ENCODE data around the gene PPM1D.
"Not testable (repeated sequence)": the region's sequence is repeated elsewhere in the genome, so short reads cannot be mapped to it uniquely, and the experiment has no call there.

PPM1D gene

DNA sequence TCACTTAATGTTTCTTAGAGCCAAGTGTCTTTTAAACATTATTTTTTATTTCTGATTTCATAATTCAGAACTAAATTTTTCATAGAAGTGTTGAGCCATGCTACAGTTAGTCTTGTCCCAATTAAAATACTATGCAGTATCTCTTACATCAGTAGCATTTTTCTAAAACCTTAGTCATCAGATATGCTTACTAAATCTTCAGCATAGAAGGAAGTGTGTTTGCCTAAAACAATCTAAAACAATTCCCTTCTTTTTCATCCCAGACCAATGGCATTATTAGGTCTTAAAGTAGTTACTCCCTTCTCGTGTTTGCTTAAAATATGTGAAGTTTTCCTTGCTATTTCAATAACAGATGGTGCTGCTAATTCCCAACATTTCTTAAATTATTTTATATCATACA is 64.0 kb downstream of the PPM1D start:
- no peaks in the 10 kb centered on the region for H3K4me1 ChIP-seq (ENCODE audit: insufficient read depth, low read length, poor library complexity, severe bottlenecking)
- no peaks in the 10 kb centered on the region for H3F3A ChIP-seq (ENCODE audit: low read depth)
- H3K4me2 ChIP-seq (ENCODE audit: low read depth, low read length, poor library complexity, severe bottlenecking), result no peak overlapping the region
- no peaks in the 10 kb centered on the region for H3K79me2 ChIP-seq (ENCODE audit: insufficient read depth, low read length)
- no peaks in the 10 kb centered on the region for H4K20me1 ChIP-seq (ENCODE audit: insufficient read depth, low read length, poor library complexity, severe bottlenecking)
- no peak overlapping the region for H2AFZ ChIP-seq (ENCODE audit: low read length)
- no peaks in the 10 kb centered on the region for H3K9me3 ChIP-seq (ENCODE audit: insufficient read depth, low read depth, low read length)
- H3K9ac ChIP-seq (ENCODE audit: low read depth, low read length, poor library complexity, severe bottlenecking), result no peak overlapping the region
- no peaks in the 10 kb centered on the region for H3K27me3 ChIP-seq (ENCODE audit: insufficient read depth, low read length, poor library complexity, severe bottlenecking)
- H3K4me3 ChIP-seq (ENCODE audit: low read length, poor library complexity, severe bottlenecking), result no peak overlapping the region
- peaks cover 57% of the 10 kb centered on the region for H3K36me3 ChIP-seq (ENCODE audit: insufficient read depth, low read length)
- no peaks in the 10 kb centered on the region for H3K9me2 ChIP-seq (replicated peaks; ENCODE audit: low read depth, low read length)
- TF ChIP-seq, protein P1, sequence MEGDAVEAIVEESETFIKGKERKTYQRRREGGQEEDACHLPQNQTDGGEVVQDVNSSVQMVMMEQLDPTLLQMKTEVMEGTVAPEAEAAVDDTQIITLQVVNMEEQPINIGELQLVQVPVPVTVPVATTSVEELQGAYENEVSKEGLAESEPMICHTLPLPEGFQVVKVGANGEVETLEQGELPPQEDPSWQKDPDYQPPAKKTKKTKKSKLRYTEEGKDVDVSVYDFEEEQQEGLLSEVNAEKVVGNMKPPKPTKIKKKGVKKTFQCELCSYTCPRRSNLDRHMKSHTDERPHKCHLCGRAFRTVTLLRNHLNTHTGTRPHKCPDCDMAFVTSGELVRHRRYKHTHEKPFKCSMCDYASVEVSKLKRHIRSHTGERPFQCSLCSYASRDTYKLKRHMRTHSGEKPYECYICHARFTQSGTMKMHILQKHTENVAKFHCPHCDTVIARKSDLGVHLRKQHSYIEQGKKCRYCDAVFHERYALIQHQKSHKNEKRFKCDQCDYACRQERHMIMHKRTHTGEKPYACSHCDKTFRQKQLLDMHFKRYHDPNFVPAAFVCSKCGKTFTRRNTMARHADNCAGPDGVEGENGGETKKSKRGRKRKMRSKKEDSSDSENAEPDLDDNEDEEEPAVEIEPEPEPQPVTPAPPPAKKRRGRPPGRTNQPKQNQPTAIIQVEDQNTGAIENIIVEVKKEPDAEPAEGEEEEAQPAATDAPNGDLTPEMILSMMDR (conservative IDR thresholded peaks at IDR 0.05; ENCODE audit: low read length), result no peak
- no peak for TF ChIP-seq EZH2phosphoT487 (IDR thresholded peaks at IDR 0.05; ENCODE audit: borderline replicate concordance)

DNA sequence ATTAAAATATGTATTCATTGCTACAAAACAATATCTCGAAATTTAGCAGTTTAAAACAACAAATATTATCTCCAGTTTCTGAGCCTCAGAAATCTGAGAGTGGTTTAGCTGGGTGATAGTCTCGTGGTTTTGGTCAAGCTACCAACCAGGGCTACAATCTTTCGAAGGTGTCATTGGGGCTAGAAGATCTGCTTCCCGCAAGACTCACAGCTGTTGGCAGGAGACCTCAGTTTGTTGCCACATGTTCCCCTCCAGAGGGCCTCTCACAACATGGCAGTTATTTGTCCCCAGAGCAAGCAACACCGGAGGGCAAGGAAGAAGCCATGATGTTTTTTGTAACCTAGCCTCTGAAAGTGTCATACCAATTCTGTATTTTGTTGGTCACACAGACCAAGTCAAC is 65.6 kb downstream of the PPM1D start:
- no peak for TF ChIP-seq EZH2phosphoT487 (IDR thresholded peaks at IDR 0.05; ENCODE audit: borderline replicate concordance)
- TF ChIP-seq, protein P1 (conservative IDR thresholded peaks at IDR 0.05; ENCODE audit: low read length), result no peak
- H3K9me3 ChIP-seq (ENCODE audit: insufficient read depth, low read depth, low read length), result no peaks in the 10 kb centered on the region
- H3K36me3 ChIP-seq (ENCODE audit: insufficient read depth, low read length), result peaks cover 44% of the 10 kb centered on the region
- no peak overlapping the region for H3K9ac ChIP-seq (ENCODE audit: low read depth, low read length, poor library complexity, severe bottlenecking)
- no peaks in the 10 kb centered on the region for H4K20me1 ChIP-seq (ENCODE audit: insufficient read depth, low read length, poor library complexity, severe bottlenecking)
- no peaks in the 10 kb centered on the region for H3K79me2 ChIP-seq (ENCODE audit: insufficient read depth, low read length)
- no peaks in the 10 kb centered on the region for H3F3A ChIP-seq (ENCODE audit: low read depth)
- no peaks in the 10 kb centered on the region for H3K9me2 ChIP-seq (replicated peaks; ENCODE audit: low read depth, low read length)
- no peak overlapping the region for H3K4me2 ChIP-seq (ENCODE audit: low read depth, low read length, poor library complexity, severe bottlenecking)
- H3K27me3 ChIP-seq (ENCODE audit: insufficient read depth, low read length, poor library complexity, severe bottlenecking), result no peaks in the 10 kb centered on the region
- no peak overlapping the region for H3K4me3 ChIP-seq (ENCODE audit: low read length, poor library complexity, severe bottlenecking)
- no peaks in the 10 kb centered on the region for H3K4me1 ChIP-seq (ENCODE audit: insufficient read depth, low read length, poor library complexity, severe bottlenecking)
- no peak overlapping the region for H2AFZ ChIP-seq (ENCODE audit: low read length)

DNA sequence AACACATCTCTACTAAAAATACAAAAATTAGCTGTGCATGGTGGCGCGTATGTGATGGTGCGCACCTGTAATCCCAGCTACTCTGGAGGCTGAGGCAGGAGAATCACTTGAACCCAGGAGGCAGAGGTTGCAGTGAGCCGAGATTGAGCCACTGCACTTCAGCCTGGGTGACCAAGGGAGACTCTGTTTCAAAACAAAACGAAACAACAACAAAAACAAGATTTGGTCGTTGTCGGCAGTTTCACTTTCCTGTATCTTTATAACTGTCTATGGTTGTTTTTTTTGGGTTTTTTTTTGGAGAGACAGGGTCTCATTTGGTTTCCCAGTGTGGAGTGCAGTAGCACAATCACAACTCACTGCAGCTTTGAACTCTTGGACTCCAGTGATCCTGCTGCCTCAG is 68.7 kb downstream of the PPM1D start:
- not testable (repeated sequence) for H3K4me2 ChIP-seq (ENCODE audit: low read depth, low read length, poor library complexity, severe bottlenecking); H3F3A ChIP-seq (ENCODE audit: low read depth); H3K27me3 ChIP-seq (ENCODE audit: insufficient read depth, low read length, poor library complexity, severe bottlenecking); H3K9me3 ChIP-seq (ENCODE audit: insufficient read depth, low read depth, low read length); H3K79me2 ChIP-seq (ENCODE audit: insufficient read depth, low read length); H4K20me1 ChIP-seq (ENCODE audit: insufficient read depth, low read length, poor library complexity, severe bottlenecking); H3K4me1 ChIP-seq (ENCODE audit: insufficient read depth, low read length, poor library complexity, severe bottlenecking); H3K4me3 ChIP-seq (ENCODE audit: low read length, poor library complexity, severe bottlenecking); H2AFZ ChIP-seq (ENCODE audit: low read length); H3K9ac ChIP-seq (ENCODE audit: low read depth, low read length, poor library complexity, severe bottlenecking); H3K9me2 ChIP-seq (replicated peaks; ENCODE audit: low read depth, low read length)
- peaks cover 26% of the 10 kb centered on the region; the same call in 1 of the 2 replicates for H3K36me3 ChIP-seq (ENCODE audit: insufficient read depth, low read length)

DNA sequence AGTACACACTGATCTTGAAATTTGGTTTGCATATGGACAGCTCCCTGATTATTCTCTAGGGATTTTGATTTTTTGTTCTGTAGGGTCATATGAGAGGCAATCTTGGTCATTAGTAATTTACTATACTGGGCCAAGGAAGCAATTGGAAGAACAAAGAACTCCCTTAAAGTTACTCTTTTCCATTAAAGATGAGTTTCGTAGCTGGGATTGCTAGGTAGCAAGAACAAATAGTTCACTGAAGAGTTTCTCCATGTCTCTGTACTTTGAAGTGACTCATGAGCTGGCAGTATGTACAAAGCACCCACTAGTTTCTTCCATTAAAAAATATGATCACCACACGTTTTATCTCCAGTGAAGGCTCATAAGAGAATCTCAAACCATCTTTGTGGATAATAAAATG is 71.5 kb downstream of the PPM1D start:
- Histone ChIP-seq H3K4me3 (ENCODE audit: low read length, poor library complexity, severe bottlenecking) (no peak overlapping the region), H2AFZ (ENCODE audit: low read length) (no peak overlapping the region), H3K9me3 (ENCODE audit: insufficient read depth, low read depth, low read length) (no peaks in the 10 kb centered on the region), H3K36me3 (ENCODE audit: insufficient read depth, low read length) (peaks cover 1% of the 10 kb centered on the region; the same call in 1 of the 2 replicates), H3K79me2 (ENCODE audit: insufficient read depth, low read length) (no peaks in the 10 kb centered on the region), H3K27me3 (ENCODE audit: insufficient read depth, low read length, poor library complexity, severe bottlenecking) (no peaks in the 10 kb centered on the region), H4K20me1 (ENCODE audit: insufficient read depth, low read length, poor library complexity, severe bottlenecking) (no peaks in the 10 kb centered on the region), H3F3A (ENCODE audit: low read depth) (no peaks in the 10 kb centered on the region), H3K9me2 (replicated peaks; ENCODE audit: low read depth, low read length) (no peaks in the 10 kb centered on the region), H3K4me2 (ENCODE audit: low read depth, low read length, poor library complexity, severe bottlenecking) (no peak overlapping the region), H3K4me1 (ENCODE audit: insufficient read depth, low read length, poor library complexity, severe bottlenecking) (no peaks in the 10 kb centered on the region), H3K9ac (ENCODE audit: low read depth, low read length, poor library complexity, severe bottlenecking) (no peak overlapping the region)
- TF ChIP-seq, protein P1 (conservative IDR thresholded peaks at IDR 0.05; ENCODE audit: low read length), result no peak
- TF ChIP-seq EZH2phosphoT487 (IDR thresholded peaks at IDR 0.05; ENCODE audit: borderline replicate concordance), result no peak

DNA sequence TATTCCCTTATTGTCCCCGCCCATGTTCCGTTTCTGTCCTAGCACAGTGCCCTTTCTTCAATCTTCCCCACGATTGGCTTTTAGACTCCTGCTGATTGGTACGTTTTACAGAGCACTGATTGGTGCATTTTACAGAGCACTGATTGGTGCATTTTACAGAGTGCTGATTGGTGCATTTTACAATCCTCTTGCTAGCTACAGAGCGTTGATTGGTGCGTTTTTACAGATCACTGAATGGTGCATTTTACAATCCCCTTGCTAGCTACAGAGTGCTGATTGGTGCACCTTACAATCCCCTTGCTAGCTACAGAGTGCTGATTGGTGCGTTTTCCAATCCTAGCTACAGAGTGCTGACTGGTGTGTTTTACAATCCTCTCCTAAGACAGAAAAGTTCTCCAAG is 74.6 kb downstream of the PPM1D start:
- H3F3A ChIP-seq (ENCODE audit: low read depth), result not testable (repeated sequence)

More for the DNA sequence above, 74.6 kb downstream of the PPM1D start:
- peaks cover 14% of the 10 kb centered on the region for H3K4me1 ChIP-seq (ENCODE audit: insufficient read depth, low read length, poor library complexity, severe bottlenecking)
- not testable (repeated sequence) for H3K9me2 ChIP-seq (replicated peaks; ENCODE audit: low read depth, low read length); H3K79me2 ChIP-seq (ENCODE audit: insufficient read depth, low read length); H3K4me3 ChIP-seq (ENCODE audit: low read length, poor library complexity, severe bottlenecking); H3K36me3 ChIP-seq (ENCODE audit: insufficient read depth, low read length); H2AFZ ChIP-seq (ENCODE audit: low read length); H3K4me2 ChIP-seq (ENCODE audit: low read depth, low read length, poor library complexity, severe bottlenecking); H4K20me1 ChIP-seq (ENCODE audit: insufficient read depth, low read length, poor library complexity, severe bottlenecking); H3K9me3 ChIP-seq (ENCODE audit: insufficient read depth, low read depth, low read length); H3K27me3 ChIP-seq (ENCODE audit: insufficient read depth, low read length, poor library complexity, severe bottlenecking); H3K9ac ChIP-seq (ENCODE audit: low read depth, low read length, poor library complexity, severe bottlenecking)

All from Loucy (cell line).